ENCODE data around the gene GALNT13. TPM values are rescaled to one million over a fixed set of nuclear protein-coding genes. Genes with fewer than 3 reads are reported as not detected.

Gene GALNT13
- total and polyA plus RNA-seq, 2 donors (not counting 1 experiment from before 2014, with no cell fraction given) = 0.17 TPM; not detected in 1

GRCh38 chr2:154402213-154402612, 530.5 kb downstream of the GALNT13 start:
- no peak for TF ChIP-seq EZH2 (IDR thresholded peaks at IDR 0.05; ENCODE audit: low read length, missing control alignments)
- peak in 1 of 2 donors; percentile 55 for TF ChIP-seq CTCF (conservative IDR thresholded peaks at IDR 0.05 in 1 of 2, IDR thresholded peaks at IDR 0.05 in 1 of 2; ENCODE audit: low read depth in 1 of 2, low read length in 2 of 2)
- H3K9ac ChIP-seq (ENCODE audit: insufficient read depth, low read length) = no peak overlapping the region
- no peak overlapping the region for H3K4me3 ChIP-seq (replicated peaks in 1 of 4; ENCODE audit: control extremely low read depth in 1 of 4, insufficient read depth in 1 of 4, low read depth in 3 of 4, low read length in 4 of 4)
- H3K9me3 ChIP-seq (ENCODE audit: control insufficient read depth, insufficient read depth, low read depth, low read length) = no peaks in the 10 kb centered on the region
- H3K4me1 ChIP-seq (ENCODE audit: control insufficient read depth, extremely low read depth, insufficient read depth, low read length) = no peaks in the 10 kb centered on the region
- H4K20me1 ChIP-seq (ENCODE audit: control insufficient read depth, extremely low read depth, insufficient read depth, low read length) = no peaks in the 10 kb centered on the region
- no peak overlapping the region for H2AFZ ChIP-seq (ENCODE audit: low read length)
- DNase-seq (ENCODE audit: low read depth in 2 of 2) = peak; percentile 4 to 65
- no peaks in the 10 kb centered on the region for H3K79me2 ChIP-seq (ENCODE audit: control insufficient read depth, insufficient read depth, low read length)
- no peak overlapping the region for H3K4me2 ChIP-seq (ENCODE audit: extremely low read depth, insufficient read depth, low read length)
- no peak overlapping the region for H3K27ac ChIP-seq (ENCODE audit: insufficient read depth, low read length)
- H3K36me3 ChIP-seq (ENCODE audit: control insufficient read depth, insufficient read depth, low read length) = no peaks in the 10 kb centered on the region
- no peaks in the 10 kb centered on the region for H3K27me3 ChIP-seq (ENCODE audit: control insufficient read depth, insufficient read depth, low read length)

DNA sequence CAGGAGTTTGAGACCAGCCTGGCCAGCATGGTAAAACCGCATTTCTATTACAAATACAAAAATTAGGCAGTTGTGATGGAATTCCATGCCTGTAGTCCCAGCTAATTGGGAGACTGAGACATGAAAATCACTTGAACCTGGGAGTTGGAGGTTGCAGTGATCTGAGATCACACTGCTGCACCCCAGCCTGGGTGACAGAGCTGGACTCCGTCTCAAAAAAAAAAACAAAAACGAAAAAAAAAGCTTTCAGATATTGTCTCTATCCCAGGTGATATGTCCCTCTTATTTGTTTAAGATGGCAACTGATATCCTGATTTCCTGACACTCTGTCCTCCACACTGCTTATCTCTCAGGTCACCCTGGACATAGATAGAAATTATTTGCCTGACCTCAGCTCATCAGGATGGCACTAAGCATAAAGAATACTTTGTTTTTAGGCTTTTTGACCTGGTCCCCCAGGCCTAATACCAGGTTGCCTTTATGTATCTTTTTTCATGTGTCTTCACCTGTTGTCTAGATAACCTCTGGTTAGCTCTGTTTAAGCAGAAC, 531.6 kb downstream of the GALNT13 start:
- Histone ChIP-seq H3K79me2 (ENCODE audit: control insufficient read depth, insufficient read depth, low read length) (no peaks in the 10 kb centered on the region), H4K20me1 (ENCODE audit: control insufficient read depth, extremely low read depth, insufficient read depth, low read length) (no peaks in the 10 kb centered on the region), H3K4me1 (ENCODE audit: control insufficient read depth, extremely low read depth, insufficient read depth, low read length) (no peaks in the 10 kb centered on the region), H3K4me2 (ENCODE audit: extremely low read depth, insufficient read depth, low read length) (no peak overlapping the region), H3K27me3 (ENCODE audit: control insufficient read depth, insufficient read depth, low read length) (no peaks in the 10 kb centered on the region), H3K9ac (ENCODE audit: insufficient read depth, low read length) (no peak overlapping the region), H3K9me3 (ENCODE audit: control insufficient read depth, insufficient read depth, low read depth, low read length) (no peaks in the 10 kb centered on the region), H3K27ac (ENCODE audit: insufficient read depth, low read length) (no peak overlapping the region), H3K4me3 (replicated peaks in 1 of 4; ENCODE audit: control extremely low read depth in 1 of 4, insufficient read depth in 1 of 4, low read depth in 3 of 4, low read length in 4 of 4) (no peak overlapping the region), H3K36me3 (ENCODE audit: control insufficient read depth, insufficient read depth, low read length) (no peaks in the 10 kb centered on the region), H2AFZ (ENCODE audit: low read length) (no peak overlapping the region)
- no peak for DNase-seq (ENCODE audit: low read depth in 2 of 2)
- TF ChIP-seq CTCF (conservative IDR thresholded peaks at IDR 0.05 in 1 of 2, IDR thresholded peaks at IDR 0.05 in 1 of 2; ENCODE audit: low read depth in 1 of 2, low read length in 2 of 2) = no peak
- TF ChIP-seq EZH2 (IDR thresholded peaks at IDR 0.05; ENCODE audit: low read length, missing control alignments) = no peak

- Histone ChIP-seq H3K4me2 (ENCODE audit: extremely low read depth, insufficient read depth, low read length) (no peak overlapping the region), H2AFZ (ENCODE audit: low read length) (no peak overlapping the region), H3K9me3 (ENCODE audit: control insufficient read depth, insufficient read depth, low read depth, low read length) (no peaks in the 10 kb centered on the region), H3K4me3 (replicated peaks in 1 of 4; ENCODE audit: control extremely low read depth in 1 of 4, insufficient read depth in 1 of 4, low read depth in 3 of 4, low read length in 4 of 4) (no peak overlapping the region), H3K27ac (ENCODE audit: insufficient read depth, low read length) (no peak overlapping the region), H3K79me2 (ENCODE audit: control insufficient read depth, insufficient read depth, low read length) (no peaks in the 10 kb centered on the region), H3K27me3 (ENCODE audit: control insufficient read depth, insufficient read depth, low read length) (no peaks in the 10 kb centered on the region), H3K9ac (ENCODE audit: insufficient read depth, low read length) (no peak overlapping the region), H3K36me3 (ENCODE audit: control insufficient read depth, insufficient read depth, low read length) (no peaks in the 10 kb centered on the region), H4K20me1 (ENCODE audit: control insufficient read depth, extremely low read depth, insufficient read depth, low read length) (no peaks in the 10 kb centered on the region), H3K4me1 (ENCODE audit: control insufficient read depth, extremely low read depth, insufficient read depth, low read length) (no peaks in the 10 kb centered on the region)
- no peak for DNase-seq (ENCODE audit: low read depth in 2 of 2)
- no peak for TF ChIP-seq CTCF (conservative IDR thresholded peaks at IDR 0.05 in 1 of 2, IDR thresholded peaks at IDR 0.05 in 1 of 2; ENCODE audit: low read depth in 1 of 2, low read length in 2 of 2)
- TF ChIP-seq EZH2 (IDR thresholded peaks at IDR 0.05; ENCODE audit: low read length, missing control alignments) = no peak
These were observed 537.1 kb downstream of the GALNT13 start for GRCh38 chr2:154408786-154409185.

Data from fibroblast of lung (primary cell).